Ectodermal cell (in vitro differentiated cells): ENCODE data around the gene PDE1A. TPM values are rescaled to one million over a fixed set of nuclear protein-coding genes. Genes with fewer than 3 reads are reported as not detected.

Experiments
- H3K27ac ChIP-seq: 2 replicates; pipeline ENCODE4 v1.7.0; 2013; ENCODE audit warnings: mild to moderate bottlenecking, low read depth, low read length; ENCODE audit not compliant: insufficient read depth, poor library complexity, severe bottlenecking
- H3K27me3 ChIP-seq: 2 replicates; pipeline ENCODE4 v1.7.0; 2013; ENCODE audit warnings: mild to moderate bottlenecking, low read length; ENCODE audit not compliant: insufficient read depth, control insufficient read depth, poor library complexity, severe bottlenecking
- H3K36me3 ChIP-seq: one replicate; pipeline ENCODE4 v1.7.0; 2013; ENCODE audit warnings: low read length; ENCODE audit not compliant: control insufficient read depth, insufficient read depth
- H3K4me1 ChIP-seq: one replicate; pipeline ENCODE4 v1.7.0; 2013; ENCODE audit warnings: low read length; ENCODE audit not compliant: control insufficient read depth, insufficient read depth
- H3K4me3 ChIP-seq: 2 replicates; pipeline ENCODE4 v1.7.0; 2013; ENCODE audit warnings: low read depth, low read length, control low read depth; ENCODE audit not compliant: insufficient read depth
- H3K9me3 ChIP-seq: 2 replicates; pipeline ENCODE4 v1.7.0; 2013; ENCODE audit warnings: mild to moderate bottlenecking, low read length, moderate library complexity; ENCODE audit not compliant: control insufficient read depth
- WGBS, 2 experiments: methylation state at CpG; one replicate each; pipeline ENCODE4 v1.1.7; 2013; ENCODE audit warnings: missing lambda C conversion rate in 2 of 2; 5-methylcytosine and 5-hydroxymethylcytosine counted together
- polyA plus RNA-seq, 4 experiments: library from polyadenylated mRNA; stranded (reverse); fragments of 50-300 nt; gene quantifications; one replicate each; pipeline ENCODE4 v1.2.3, GENCODE V29; 2013

Gene PDE1A
- polyA plus RNA-seq (2013, experiment 1 of 4): 1.1 TPM
- 1.4 TPM for polyA plus RNA-seq (2013, experiment 2 of 4)
- 5.6 TPM for polyA plus RNA-seq (2013, experiment 3 of 4)
- polyA plus RNA-seq (2013, experiment 4 of 4): 7.2 TPM

GRCh38 chr2:182426918-182427240, at the start of gene PDE1A:
Gene PDE1A, minus strand, starts transcription at chr2:182427036.
- Histone ChIP-seq H3K4me1 (no peaks in the 10 kb centered on the region), H3K27ac (no peak within 1 kb of the TSS), H3K4me3 (no peak within 1 kb of the TSS), H3K27me3 (no peaks in the 10 kb centered on the region), H3K36me3 (no peaks in the 10 kb centered on the region), H3K9me3 (no peaks in the 10 kb centered on the region)
- WGBS, 2 experiments: 88% methylated on average over 3 of the region's 3 CpGs

- Histone ChIP-seq H3K36me3 (no peaks in the 10 kb centered on the region), H3K4me1 (no peaks in the 10 kb centered on the region), H3K27ac (no peak overlapping the region), H3K9me3 (no peaks in the 10 kb centered on the region), H3K4me3 (no peak overlapping the region), H3K27me3 (no peaks in the 10 kb centered on the region)
- WGBS, 2 experiments: 81 to 95% methylated on average over 4 of the region's 4 CpGs
Measured at GRCh38 chr2:182473635-182474034, 46.8 kb upstream of the PDE1A start.

- 82 to 100% methylated on average over 1 of the region's 1 CpG for WGBS, 2 experiments
- no peaks in the 10 kb centered on the region for H3K36me3 ChIP-seq
- H3K27me3 ChIP-seq: no peaks in the 10 kb centered on the region
- H3K27ac ChIP-seq: no peak overlapping the region
- H3K9me3 ChIP-seq: no peaks in the 10 kb centered on the region
- H3K4me3 ChIP-seq: no peak overlapping the region
- no peaks in the 10 kb centered on the region for H3K4me1 ChIP-seq
Measured at GRCh38 chr2:182463760-182464159, 36.9 kb upstream of the PDE1A start.

GRCh38 chr2:182456784-182457183, 29.9 kb upstream of the PDE1A start:
- H3K27ac ChIP-seq: no peak overlapping the region
- WGBS, 2 experiments: 83 to 89% methylated on average over 3 of the region's 4 CpGs
- H3K9me3 ChIP-seq: no peaks in the 10 kb centered on the region
- no peaks in the 10 kb centered on the region for H3K36me3 ChIP-seq
- H3K4me3 ChIP-seq: no peak overlapping the region
- no peaks in the 10 kb centered on the region for H3K4me1 ChIP-seq
- H3K27me3 ChIP-seq: no peaks in the 10 kb centered on the region

- Histone ChIP-seq H3K4me3 (no peak overlapping the region), H3K4me1 (no peaks in the 10 kb centered on the region), H3K27me3 (no peaks in the 10 kb centered on the region), H3K36me3 (no peaks in the 10 kb centered on the region), H3K27ac (no peak overlapping the region), H3K9me3 (no peaks in the 10 kb centered on the region)
- 97 to 100% methylated on average over 2 of the region's 2 CpGs for WGBS, 2 experiments
Measured at GRCh38 chr2:182452456-182452990, 25.7 kb upstream of the PDE1A start.

- no peaks in the 10 kb centered on the region for H3K9me3 ChIP-seq
- no peak overlapping the region for H3K4me3 ChIP-seq
- H3K36me3 ChIP-seq: no peaks in the 10 kb centered on the region
- no peak overlapping the region for H3K27ac ChIP-seq
- 100% methylated on average over 1 to 2 of the region's 2 CpGs for WGBS, 2 experiments
- H3K27me3 ChIP-seq: no peaks in the 10 kb centered on the region
- H3K4me1 ChIP-seq: no peaks in the 10 kb centered on the region
Measured at GRCh38 chr2:182448371-182448770, 21.5 kb upstream of the PDE1A start.

- Histone ChIP-seq H3K4me1 (no peaks in the 10 kb centered on the region), H3K27ac (no peak overlapping the region), H3K36me3 (no peaks in the 10 kb centered on the region), H3K9me3 (no peaks in the 10 kb centered on the region), H3K27me3 (no peaks in the 10 kb centered on the region), H3K4me3 (no peak overlapping the region)
- WGBS, 2 experiments: 85 to 89% methylated on average over 2 of the region's 2 CpGs
Measured at GRCh38 chr2:182447863-182448262, 21.0 kb upstream of the PDE1A start.

- H3K27me3 ChIP-seq: no peaks in the 10 kb centered on the region
- no peak overlapping the region for H3K4me3 ChIP-seq
- no peaks in the 10 kb centered on the region for H3K36me3 ChIP-seq
- WGBS, 2 experiments: 90 to 94% methylated on average over 2 of the region's 2 CpGs
- H3K4me1 ChIP-seq: no peaks in the 10 kb centered on the region
- no peak overlapping the region for H3K27ac ChIP-seq
- no peaks in the 10 kb centered on the region for H3K9me3 ChIP-seq
Measured at GRCh38 chr2:182447163-182447562, 20.3 kb upstream of the PDE1A start.

- H3K9me3 ChIP-seq: no peaks in the 10 kb centered on the region
Measured at GRCh38 chr2:182446087-182446486, 19.3 kb upstream of the PDE1A start.

GRCh38 chr2:182445391-182445965, 18.6 kb upstream of the PDE1A start:
- 94 to 100% methylated on average over 2 to 4 of the region's 4 CpGs for WGBS, 2 experiments
- Histone ChIP-seq H3K36me3 (no peaks in the 10 kb centered on the region), H3K4me3 (no peak overlapping the region)

More at GRCh38 chr2:182446087-182446486, 19.3 kb upstream of the PDE1A start:
- H3K4me3 ChIP-seq: no peak overlapping the region
- no peaks in the 10 kb centered on the region for H3K4me1 ChIP-seq
- H3K27ac ChIP-seq: no peak overlapping the region
- H3K27me3 ChIP-seq: no peaks in the 10 kb centered on the region
- H3K36me3 ChIP-seq: no peaks in the 10 kb centered on the region

More at GRCh38 chr2:182445391-182445965, 18.6 kb upstream of the PDE1A start:
- Histone ChIP-seq H3K9me3 (no peaks in the 10 kb centered on the region), H3K27ac (no peak overlapping the region), H3K4me1 (no peaks in the 10 kb centered on the region), H3K27me3 (no peaks in the 10 kb centered on the region)
